Right lobe of liver (tissue), 4 donors: Measurements from ENCODE around the gene OASL.

ENCODE experiments used
- CTCF ChIP-seq, 4 donors: fragments of 200-600 bp in 3 of 4; fragments of 450-650 bp in 1 of 4; IDR thresholded peaks; one replicate each; pipeline versions ENCODE4 v1.5.1 to v1.8.0; 2016 to 2022; ENCODE audit warnings: antibody characterized with exemption in 4 of 4, mild to moderate bottlenecking in 2 of 4
- POLR2A ChIP-seq: fragments of 450-650 bp; IDR thresholded peaks from one replicate; pipeline ENCODE4 v1.6.1; 2017; ENCODE audit warnings: antibody characterized with exemption, mild to moderate bottlenecking
- donor health status: DM: no; HTN: no; CAD: no.
- donor health status: DM: no; HTN: no; CAD: no.
- donor health status: DM: no; HTN: yes; CAD: no.

DNA sequence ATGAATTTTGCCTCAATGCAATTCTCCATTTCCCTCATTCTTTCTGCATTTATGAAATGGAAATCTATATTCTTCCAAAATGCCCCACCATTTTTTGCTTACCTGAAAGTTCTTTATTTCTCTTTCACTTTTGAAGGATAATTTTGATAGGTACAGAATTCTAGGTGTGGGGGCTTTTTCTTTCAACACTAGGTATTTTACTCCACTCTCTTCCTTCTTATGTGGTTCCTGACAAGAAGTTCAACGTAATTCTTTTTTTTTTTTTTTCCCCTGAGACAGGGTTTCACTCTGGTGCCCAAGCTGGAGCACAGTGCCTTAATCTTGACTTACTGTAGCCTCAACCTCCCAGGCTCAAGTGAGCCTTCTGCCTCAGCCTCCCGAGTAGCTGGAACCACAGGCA, 26.3 kb upstream of the OASL start:
- TF ChIP-seq CTCF (IDR thresholded peaks at IDR 0.05) (no peak), POLR2A (no peak)
